Measurements from ENCODE around the gene SPATA9. TPM values are rescaled to one million over a fixed set of nuclear protein-coding genes. Genes with fewer than 3 reads are reported as not detected.

The SPATA9 gene
- total RNA-seq, 1 donor from 2014 or later = not detected

- intact Hi-C loops (cut with micrococcal nuclease) = loop anchor here (1.0 kb wide), 2 partner anchors 24 to 67 kb away; partner anchors contain the start of genes ARSK and RFESD
Measured at GRCh38 chr5:95621839-95622629, 60.8 kb downstream of the SPATA9 start.

GRCh38 chr5:95620870-95621838 is 61.6 kb downstream of the SPATA9 start:
- intact Hi-C loops (cut with micrococcal nuclease) = loop anchor here (1.0 kb wide), 2 partner anchors 11 to 66 kb away; partner anchors contain the start of gene ARSK

GRCh38 chr5:95620030-95620869 is 62.5 kb downstream of the SPATA9 start, which contains the start of gene GPR150:
GPR150 (plus strand) TSS chr5:95620087; CDS start chr5:95620276, 189 bp downstream.
- intact Hi-C loops (cut with micrococcal nuclease) = loop anchor here (1.0 kb wide), 1 partner anchor 12 kb away; no protein-coding TSS in a partner anchor

DNA sequence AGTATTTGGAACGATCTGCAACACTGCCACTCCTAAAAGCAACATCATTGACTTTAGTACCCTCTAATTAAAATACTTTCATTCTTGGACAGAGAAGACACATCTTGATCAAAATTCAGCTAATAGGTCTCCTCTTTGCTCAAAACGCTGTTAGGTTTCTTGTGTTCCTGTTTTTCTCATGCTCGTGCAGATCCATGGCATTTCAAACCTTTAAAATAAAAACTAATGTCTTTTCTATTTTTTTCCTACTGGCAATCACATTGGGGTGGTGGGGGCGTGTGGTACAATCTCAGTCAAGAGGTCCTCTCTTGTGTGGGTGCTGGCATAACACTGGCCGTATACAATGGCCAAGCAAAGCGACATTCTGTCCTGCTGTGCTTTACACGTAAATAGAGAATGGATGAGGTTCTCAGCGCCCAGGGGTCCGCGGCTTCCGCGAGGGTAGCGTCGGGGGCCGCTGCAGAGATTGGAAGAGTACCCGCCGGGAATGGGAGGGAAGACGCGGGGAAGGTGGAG is 63.2 kb downstream of the SPATA9 start:
- intact Hi-C loops (cut with micrococcal nuclease) = loop anchor here (1.0 kb wide), 1 partner anchor 13 kb away; no protein-coding TSS in a partner anchor

DNA sequence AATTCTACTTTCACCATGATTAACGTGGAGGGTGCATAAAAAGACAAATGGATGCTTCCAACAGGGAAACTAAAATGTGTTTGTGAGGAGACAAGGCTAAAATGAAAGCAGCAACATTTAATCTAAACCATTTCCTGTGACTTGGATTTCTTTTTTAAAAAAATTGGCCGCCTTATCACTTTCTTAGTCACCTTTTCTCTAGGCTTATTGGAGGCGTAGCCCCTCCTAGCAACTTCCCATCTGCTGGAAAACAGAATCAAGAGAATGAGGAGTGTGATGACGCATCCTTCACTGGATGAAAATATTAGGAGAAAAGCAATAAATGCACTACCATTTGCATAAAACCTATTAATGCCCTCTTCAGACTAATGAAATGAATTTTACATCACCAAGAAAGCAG is 63.7 kb downstream of the SPATA9 start:
- intact Hi-C loops (cut with micrococcal nuclease) = no loop called here

GRCh38 chr5:95617057-95617456 is 65.7 kb downstream of the SPATA9 start:
- intact Hi-C loops (cut with micrococcal nuclease) = no loop called here

DNA sequence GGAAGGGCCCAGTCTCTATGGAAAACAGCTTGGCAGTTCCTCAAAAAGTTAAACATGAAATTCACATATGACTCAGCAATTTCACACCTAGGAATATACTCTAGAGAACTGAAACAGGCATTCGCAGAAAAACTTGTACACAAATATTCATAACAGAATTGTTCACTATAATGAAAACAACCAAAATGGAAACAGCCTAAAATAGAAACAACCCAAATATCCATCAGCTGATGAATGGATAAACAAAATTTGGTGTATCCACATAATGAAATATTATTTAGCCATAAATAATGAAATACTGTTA is 67.7 kb downstream of the SPATA9 start:
- intact Hi-C loops (cut with micrococcal nuclease) = no loop called here

GRCh38 chr5:95613514-95613913 is 69.3 kb downstream of the SPATA9 start:
- intact Hi-C loops (cut with micrococcal nuclease) = no loop called here

DNA sequence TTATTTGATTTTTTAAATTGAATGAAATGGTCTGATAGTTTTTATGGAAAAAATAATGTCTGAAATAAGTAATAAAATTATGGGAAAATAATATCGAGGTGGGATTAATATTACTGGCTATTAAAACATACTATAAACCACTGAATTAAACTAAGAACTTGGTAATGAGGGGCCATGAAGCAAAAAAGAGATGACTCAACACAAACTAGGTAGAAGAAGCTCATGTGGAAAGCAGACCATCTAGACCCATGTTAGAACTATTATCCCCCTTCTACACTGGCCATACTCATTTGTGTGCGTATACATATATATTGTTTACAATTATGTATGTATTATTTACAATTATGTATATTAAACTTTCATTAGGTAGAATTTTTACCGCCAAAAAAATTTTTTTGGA is 71.4 kb downstream of the SPATA9 start:
- intact Hi-C loops (cut with micrococcal nuclease) = no loop called here

GRCh38 chr5:95610546-95610945 is 72.2 kb downstream of the SPATA9 start:
- intact Hi-C loops (cut with micrococcal nuclease) = no loop called here

DNA sequence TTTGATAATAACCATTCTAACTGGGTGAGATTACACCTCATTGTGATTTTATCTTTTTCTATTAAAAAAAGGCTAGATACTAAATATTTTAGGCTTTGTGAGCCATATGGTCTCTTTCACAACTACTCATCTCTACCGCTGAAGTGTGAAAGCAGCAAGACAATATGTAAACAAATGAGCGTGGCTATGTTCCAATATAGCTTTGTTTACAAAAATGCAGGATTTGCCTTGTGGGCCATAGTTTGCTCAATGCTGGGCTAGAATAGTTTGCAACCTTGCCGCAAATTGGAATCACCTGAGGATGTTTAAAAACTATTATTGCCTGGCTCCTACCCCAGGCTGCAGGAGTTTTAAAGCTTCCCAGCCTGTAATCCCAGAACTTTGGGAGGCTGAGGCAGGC is 73.1 kb downstream of the SPATA9 start:
- intact Hi-C loops (cut with micrococcal nuclease) = no loop called here

Other genes with a start within 250 kb of the SPATA9 start
- 65.4 and 67.9 TPM in 2 replicates for gene SKIC3, start 128.0 kb downstream of the SPATA9 start, total RNA-seq
- gene ARSK, start 127.9 kb downstream of the SPATA9 start, total RNA-seq = 4.0 and 4.2 TPM in 2 replicates
- gene GPR150, start 62.9 kb downstream of the SPATA9 start, total RNA-seq = 0.30 and 0.48 TPM in 2 replicates
- gene RFESD, start 36.2 kb downstream of the SPATA9 start, total RNA-seq = 4.7 and 4.9 TPM in 2 replicates
- gene RHOBTB3, start 48.3 kb upstream of the SPATA9 start, total RNA-seq = 0.41 and 0.59 TPM in 2 replicates
- 48.9 and 49.6 TPM in 2 replicates for gene GLRX, start 139.7 kb upstream of the SPATA9 start, total RNA-seq

All from T-helper 2 cell treated with Interferon-gamma antibody and Interleukin-4, amounts not matched to agents 100 ng/mL and 5 ng/mL, for 36 hours (primary cell).